ENCODE measurements around the gene INVS.
"Not testable (repeated sequence)": the region's sequence is repeated elsewhere in the genome, so short reads cannot be mapped to it uniquely, and the experiment has no call there.

The INVS gene

GRCh38 chr9:100317706-100318105 is 218.7 kb downstream of the INVS start:
- Histone ChIP-seq H3K27ac (ENCODE audit: low read length) (no peak overlapping the region), H2AFZ (ENCODE audit: low read length) (no peak overlapping the region), H3K4me3 (ENCODE audit: low read length) (no peak overlapping the region), H3K36me3 (replicated peaks; ENCODE audit: insufficient read depth, low read length) (peaks cover 8% of the 10 kb centered on the region; the same call in 1 of the 2 replicates), H4K20me1 (ENCODE audit: insufficient read depth, low read length) (no peaks in the 10 kb centered on the region), H3K27me3 (replicated peaks; ENCODE audit: insufficient read depth, low read length) (no peaks in the 10 kb centered on the region), H3K9ac (ENCODE audit: low read length) (no peak overlapping the region), H3K9me3 (replicated peaks; ENCODE audit: insufficient read depth, low read length) (no peaks in the 10 kb centered on the region), H3F3A (ENCODE audit: insufficient read depth, low read length) (no peaks in the 10 kb centered on the region), H3K4me2 (ENCODE audit: low read depth, low read length) (no peak overlapping the region), H3K9me2 (replicated peaks; ENCODE audit: insufficient read depth, low read length) (no peaks in the 10 kb centered on the region), H3K4me1 (ENCODE audit: low read length) (no peaks in the 10 kb centered on the region), H3K79me2 (ENCODE audit: low read length) (peaks cover 21% of the 10 kb centered on the region)
- TF ChIP-seq EZH2phosphoT487 (IDR thresholded peaks at IDR 0.05; ENCODE audit: low read length): no peak
- TF ChIP-seq EZH2 (optimal IDR thresholded peaks at IDR 0.05; ENCODE audit: low read depth, low read length): no peak
- no peak for TF ChIP-seq CTCF (IDR thresholded peaks at IDR 0.05; ENCODE audit: low read length)
- DNase-seq: no peak

GRCh38 chr9:100322954-100323536 is 224.0 kb downstream of the INVS start:
- H3K9ac ChIP-seq (ENCODE audit: low read length): no peak overlapping the region
- H3K27me3 ChIP-seq (replicated peaks; ENCODE audit: insufficient read depth, low read length): no peaks in the 10 kb centered on the region
- H2AFZ ChIP-seq (ENCODE audit: low read length): no peak overlapping the region
- H3K9me2 ChIP-seq (replicated peaks; ENCODE audit: insufficient read depth, low read length): no peaks in the 10 kb centered on the region
- H3K4me2 ChIP-seq (ENCODE audit: low read depth, low read length): no peak overlapping the region
- peaks cover 13% of the 10 kb centered on the region for H3K79me2 ChIP-seq (ENCODE audit: low read length)
- TF ChIP-seq CTCF (IDR thresholded peaks at IDR 0.05; ENCODE audit: low read length) (peak; percentile 68), EZH2 (optimal IDR thresholded peaks at IDR 0.05; ENCODE audit: low read depth, low read length) (no peak)
- H3K27ac ChIP-seq (ENCODE audit: low read length): no peak overlapping the region
- H3K9me3 ChIP-seq (replicated peaks; ENCODE audit: insufficient read depth, low read length): no peaks in the 10 kb centered on the region
- no peak overlapping the region for H3K4me3 ChIP-seq (ENCODE audit: low read length)
- H3F3A ChIP-seq (ENCODE audit: insufficient read depth, low read length): no peaks in the 10 kb centered on the region
- peaks cover 12% of the 10 kb centered on the region; the same call in 1 of the 2 replicates for H3K36me3 ChIP-seq (replicated peaks; ENCODE audit: insufficient read depth, low read length)
- peak; percentile 59 for DNase-seq
- no peaks in the 10 kb centered on the region; the same call in 1 of the 2 replicates for H4K20me1 ChIP-seq (ENCODE audit: insufficient read depth, low read length)
- H3K4me1 ChIP-seq (ENCODE audit: low read length): no peaks in the 10 kb centered on the region

GRCh38 chr9:100324594-100325200 is 225.7 kb downstream of the INVS start:
- Histone ChIP-seq H3K4me1 (ENCODE audit: low read length) (no peaks in the 10 kb centered on the region), H2AFZ (ENCODE audit: low read length) (no peak overlapping the region), H3F3A (ENCODE audit: insufficient read depth, low read length) (no peaks in the 10 kb centered on the region), H3K27ac (ENCODE audit: low read length) (no peak overlapping the region), H3K27me3 (replicated peaks; ENCODE audit: insufficient read depth, low read length) (no peaks in the 10 kb centered on the region), H3K9ac (ENCODE audit: low read length) (no peak overlapping the region), H3K9me2 (replicated peaks; ENCODE audit: insufficient read depth, low read length) (no peaks in the 10 kb centered on the region), H3K4me3 (ENCODE audit: low read length) (no peak overlapping the region), H3K79me2 (ENCODE audit: low read length) (peaks cover 9% of the 10 kb centered on the region; the same call in 1 of the 2 replicates), H3K4me2 (ENCODE audit: low read depth, low read length) (no peak overlapping the region), H4K20me1 (ENCODE audit: insufficient read depth, low read length) (no peaks in the 10 kb centered on the region; the same call in 1 of the 2 replicates), H3K9me3 (replicated peaks; ENCODE audit: insufficient read depth, low read length) (no peaks in the 10 kb centered on the region), H3K36me3 (replicated peaks; ENCODE audit: insufficient read depth, low read length) (peaks cover 12% of the 10 kb centered on the region; the same call in 1 of the 2 replicates)
- peak; percentile 38 for TF ChIP-seq CTCF (IDR thresholded peaks at IDR 0.05; ENCODE audit: low read length)
- no peak for TF ChIP-seq EZH2 (optimal IDR thresholded peaks at IDR 0.05; ENCODE audit: low read depth, low read length)
- peak; percentile 11 for DNase-seq

- not testable (repeated sequence) for H3K36me3 ChIP-seq (replicated peaks; ENCODE audit: insufficient read depth, low read length); H3K4me3 ChIP-seq (ENCODE audit: low read length); H4K20me1 ChIP-seq (ENCODE audit: insufficient read depth, low read length); H3K27me3 ChIP-seq (replicated peaks; ENCODE audit: insufficient read depth, low read length); H3K9ac ChIP-seq (ENCODE audit: low read length); H3F3A ChIP-seq (ENCODE audit: insufficient read depth, low read length); H3K27ac ChIP-seq (ENCODE audit: low read length); H3K4me1 ChIP-seq (ENCODE audit: low read length); H3K9me3 ChIP-seq (replicated peaks; ENCODE audit: insufficient read depth, low read length); H3K9me2 ChIP-seq (replicated peaks; ENCODE audit: insufficient read depth, low read length); H3K4me2 ChIP-seq (ENCODE audit: low read depth, low read length); H2AFZ ChIP-seq (ENCODE audit: low read length); DNase-seq
- peaks cover 41% of the 10 kb centered on the region for H3K79me2 ChIP-seq (ENCODE audit: low read length)
Observed at GRCh38 chr9:100338736-100339135, 239.7 kb downstream of the INVS start.
